ENCODE measurements around the gene TOB2. TPM values are rescaled to one million over a fixed set of nuclear protein-coding genes. Genes with fewer than 3 reads are reported as not detected.
A peak's percentile ranks its signal among the peaks of the same experiment; 100 is the strongest.
"Not testable (repeated sequence)": the region's sequence is repeated elsewhere in the genome, so short reads cannot be mapped to it uniquely, and the experiment has no call there.

TOB2 gene
- total and polyA plus RNA-seq, 12 donors: 26.4 to 84.9 (median 39.8) TPM

DNA sequence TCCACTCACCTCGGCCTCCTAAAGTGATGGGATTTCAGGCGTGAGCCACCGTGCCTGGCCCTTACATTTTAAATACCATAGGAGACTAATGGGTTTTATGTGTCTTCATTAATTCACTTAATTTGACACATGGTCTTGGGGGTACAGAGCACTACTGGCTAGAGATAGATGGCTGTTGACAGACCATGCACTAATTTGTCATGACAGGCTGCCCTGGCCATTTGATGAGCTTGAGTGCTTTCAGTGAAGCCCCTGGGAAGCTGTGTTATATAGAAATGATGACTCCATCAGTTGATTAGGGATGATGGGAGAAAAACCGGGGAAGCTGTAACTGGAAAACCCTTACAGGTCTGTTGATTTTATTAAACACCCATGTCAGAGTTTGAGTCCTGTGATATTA, 15.3 kb upstream of the TOB2 start:
- Histone ChIP-seq H3K27me3 (no peaks in the 10 kb centered on the region), H3K4me3 (no peak overlapping the region), H3K4me1 (peaks cover 0 to 13% (median 0%) of the 10 kb centered on the region in 9 donors), H3K9me3 (no peaks in the 10 kb centered on the region), H3K27ac (no peak overlapping the region), H3K36me3 (peaks cover 0 to 98% (median 35%) of the 10 kb centered on the region in 9 donors)
- 93 to 94% methylated on average over 4 of the region's 4 CpGs for WGBS, 2 donors
- no peak for ATAC-seq
- intact Hi-C loops (cut with DNase I): no loop called here
- TF ChIP-seq, protein P1, sequence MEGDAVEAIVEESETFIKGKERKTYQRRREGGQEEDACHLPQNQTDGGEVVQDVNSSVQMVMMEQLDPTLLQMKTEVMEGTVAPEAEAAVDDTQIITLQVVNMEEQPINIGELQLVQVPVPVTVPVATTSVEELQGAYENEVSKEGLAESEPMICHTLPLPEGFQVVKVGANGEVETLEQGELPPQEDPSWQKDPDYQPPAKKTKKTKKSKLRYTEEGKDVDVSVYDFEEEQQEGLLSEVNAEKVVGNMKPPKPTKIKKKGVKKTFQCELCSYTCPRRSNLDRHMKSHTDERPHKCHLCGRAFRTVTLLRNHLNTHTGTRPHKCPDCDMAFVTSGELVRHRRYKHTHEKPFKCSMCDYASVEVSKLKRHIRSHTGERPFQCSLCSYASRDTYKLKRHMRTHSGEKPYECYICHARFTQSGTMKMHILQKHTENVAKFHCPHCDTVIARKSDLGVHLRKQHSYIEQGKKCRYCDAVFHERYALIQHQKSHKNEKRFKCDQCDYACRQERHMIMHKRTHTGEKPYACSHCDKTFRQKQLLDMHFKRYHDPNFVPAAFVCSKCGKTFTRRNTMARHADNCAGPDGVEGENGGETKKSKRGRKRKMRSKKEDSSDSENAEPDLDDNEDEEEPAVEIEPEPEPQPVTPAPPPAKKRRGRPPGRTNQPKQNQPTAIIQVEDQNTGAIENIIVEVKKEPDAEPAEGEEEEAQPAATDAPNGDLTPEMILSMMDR (IDR thresholded peaks at IDR 0.05): no peak
- no peak for DNase-seq

DNA sequence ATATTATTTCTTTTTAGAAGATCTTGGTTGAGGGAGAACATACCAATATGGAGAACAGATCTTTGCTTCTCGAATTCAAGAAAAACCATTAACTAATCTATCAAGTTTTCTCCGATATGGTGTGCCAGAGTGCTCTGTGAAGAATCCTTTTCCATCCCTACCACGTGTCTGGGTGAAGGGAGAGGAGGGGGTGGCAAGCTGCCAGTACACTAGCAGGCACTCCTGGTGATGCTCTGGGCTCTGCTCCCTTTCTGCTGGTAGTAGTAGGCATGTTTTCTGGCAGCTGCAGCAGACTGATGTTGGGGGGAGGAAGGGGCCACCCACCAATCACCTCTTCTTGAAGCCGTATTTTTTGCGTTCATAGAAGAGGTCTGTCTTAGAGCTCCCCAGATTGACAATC, 13.5 kb upstream of the TOB2 start:
- H3K27ac ChIP-seq: not testable (repeated sequence)
- H3K36me3 ChIP-seq: peaks cover 0 to 88% (median 26%) of the 10 kb centered on the region in 9 donors

DNA sequence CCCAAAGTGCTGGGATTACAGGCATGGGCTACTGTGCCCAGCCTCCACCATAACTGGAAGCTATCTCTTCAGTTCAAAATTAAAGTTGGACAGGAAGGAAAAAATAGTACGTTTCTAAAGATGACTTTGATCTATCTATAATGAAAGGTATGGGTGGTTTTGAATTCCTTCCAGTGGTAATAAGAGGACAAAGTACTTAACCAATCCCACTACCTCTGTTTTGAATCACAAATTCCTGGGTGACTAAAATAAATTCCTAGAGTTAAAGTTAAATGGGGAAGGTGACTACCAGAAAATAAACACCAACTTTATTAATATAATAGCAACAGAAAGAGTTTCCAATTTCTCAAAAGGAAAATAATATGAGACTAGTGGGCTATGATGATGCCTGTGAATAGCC, 12.8 kb upstream of the TOB2 start:
- Histone ChIP-seq H3K27ac (no peak overlapping the region), H3K36me3 (peaks cover 0 to 81% (median 19%) of the 10 kb centered on the region in 9 donors), H3K9me3 (no peaks in the 10 kb centered on the region), H3K4me3 (no peak overlapping the region), H3K4me1 (peaks cover 0 to 11% (median 0%) of the 10 kb centered on the region in 9 donors), H3K27me3 (no peaks in the 10 kb centered on the region)
- TF ChIP-seq, protein P1 (IDR thresholded peaks at IDR 0.05): no peak
- no peak for ATAC-seq
- DNase-seq: no peak
- intact Hi-C loops (cut with DNase I): no loop called here
- WGBS, 2 donors: 68 to 70% methylated on average over 1 of the region's 1 CpG

More for the DNA sequence above, 13.5 kb upstream of the TOB2 start:
- H3K4me1 ChIP-seq: peaks cover 0 to 11% (median 0%) of the 10 kb centered on the region in 9 donors
- H3K27me3 ChIP-seq; H3K9me3 ChIP-seq; H3K4me3 ChIP-seq; intact Hi-C loops (cut with DNase I): not testable (repeated sequence)
- peak; percentile 55 to 66 for DNase-seq
- whole genome bisulfite sequencing, 2 donors: 51 to 53% methylated on average over 5 of the region's 5 CpGs
- peak in 7 of 8 donors; percentile 51 to 85 (median 72) for ATAC-seq

DNA sequence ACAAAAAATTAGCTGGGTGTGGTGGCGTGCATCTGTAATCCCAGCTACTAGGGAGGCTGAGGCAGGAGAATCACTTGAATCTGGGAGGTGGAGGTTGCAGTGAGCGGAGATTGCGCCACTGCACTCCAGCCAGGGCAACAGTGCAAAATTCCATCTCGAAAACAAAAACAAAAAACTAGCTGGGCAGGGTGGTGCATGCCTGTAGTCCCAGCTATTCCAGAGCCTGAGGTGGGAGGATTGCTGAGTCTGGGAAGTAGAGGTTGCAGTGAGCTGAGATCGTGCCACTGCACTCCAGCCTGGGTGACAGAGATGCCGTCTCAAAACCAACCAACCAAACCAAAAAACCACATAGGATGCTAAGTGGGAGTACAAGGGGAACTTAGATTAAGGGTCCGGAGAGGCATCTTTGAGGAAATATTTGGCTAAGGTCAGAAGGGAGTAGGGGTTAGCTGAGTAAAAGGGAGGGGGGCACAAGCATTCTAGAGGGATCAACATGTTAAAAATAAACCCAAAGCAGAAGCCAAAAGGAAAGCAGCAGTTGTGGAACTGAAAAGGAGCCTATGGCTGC, 11.6 kb upstream of the TOB2 start:
- Histone ChIP-seq H3K4me1 (peaks cover 0 to 11% (median 0%) of the 10 kb centered on the region in 9 donors), H3K9me3 (no peaks in the 10 kb centered on the region), H3K4me3 (no peak overlapping the region), H3K36me3 (peaks cover 0 to 72% (median 11%) of the 10 kb centered on the region in 9 donors), H3K27me3 (no peaks in the 10 kb centered on the region), H3K27ac (no peak overlapping the region)
- WGBS, 2 donors: 88 to 92% methylated on average over 7 of the region's 7 CpGs
- ATAC-seq: no peak
- TF ChIP-seq, protein P1 (IDR thresholded peaks at IDR 0.05): no peak
- intact Hi-C loops (cut with DNase I): no loop called here
- no peak for DNase-seq

GRCh38 chr22:41448189-41448808, 1.7 kb upstream of the TOB2 start:
- WGBS, 2 donors: 0 to 2% methylated on average over 28 of the region's 28 CpGs
- Histone ChIP-seq H3K27ac (peak overlapping the region; percentile 98 to 100 (median 100)), H3K36me3 (peaks cover 0 to 5% (median 0%) of the 10 kb centered on the region in 9 donors), H3K27me3 (no peaks in the 10 kb centered on the region), H3K4me1 (peaks cover 0 to 23% (median 16%) of the 10 kb centered on the region in 9 donors), H3K4me3 (peak overlapping the region; percentile 61 to 99 (median 96)), H3K9me3 (no peaks in the 10 kb centered on the region)
- ATAC-seq (peak; percentile 75 to 87 (median 81)), DNase-seq (peak; percentile 93 to 98)
- TF ChIP-seq, protein P1 (IDR thresholded peaks at IDR 0.05): no peak
- intact Hi-C loops (cut with DNase I): loop anchor here in 4 of 10 donors (1.0 to 2.0 kb wide), 2 partner anchors 21 kb away; partner anchors contain the start of genes ACO2 (in 4 of the 4) and PHF5A (in 2 of the 4)

Data from heart right ventricle (tissue), 16 donors.